Thyroid gland (tissue), 4 donors: ENCODE measurements around the gene CCDC51.

Source experiments
- POLR2A ChIP-seq, 2 donors: fragments of 450-650 bp; IDR thresholded peaks; one replicate each; pipeline ENCODE4 v1.6.1; 2017; ENCODE audit warnings: antibody characterized with exemption in 2 of 2, mild to moderate bottlenecking in 2 of 2, moderate library complexity in 1 of 2
- TF ChIP-seq, protein P1 (sequence below), 6 experiments: fragments of 200-600 bp in 3 of 6; fragments of 450-650 bp in 3 of 6; sonication (generic) in 3 of 6; IDR thresholded peaks; one replicate each; pipeline ENCODE4 v1.5.1; 2016 to 2019; ENCODE audit warnings: antibody characterized with exemption in 6 of 6, mild to moderate bottlenecking in 2 of 6, inconsistent platforms in 1 of 6, moderate library complexity in 1 of 6

DNA sequence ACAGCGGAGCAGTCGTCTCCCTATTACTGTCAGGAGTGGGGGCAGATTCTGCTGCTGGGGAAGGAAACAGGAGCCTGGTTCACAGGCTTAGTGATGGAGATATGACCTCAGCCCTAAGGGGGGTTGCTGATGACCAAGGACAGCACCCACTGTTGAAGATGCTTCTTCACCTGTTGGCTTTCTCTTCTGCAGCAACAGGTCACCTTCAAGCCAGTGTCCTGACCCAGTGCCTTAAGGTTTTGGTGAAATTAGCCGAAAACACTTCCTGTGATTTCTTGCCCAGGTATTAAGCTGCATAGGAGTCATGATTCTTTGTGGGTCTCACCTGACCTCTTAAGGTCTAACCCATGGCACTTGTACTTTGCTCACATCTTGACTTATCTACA, 20.6 kb upstream of the CCDC51 start:
- TF ChIP-seq, protein P1, sequence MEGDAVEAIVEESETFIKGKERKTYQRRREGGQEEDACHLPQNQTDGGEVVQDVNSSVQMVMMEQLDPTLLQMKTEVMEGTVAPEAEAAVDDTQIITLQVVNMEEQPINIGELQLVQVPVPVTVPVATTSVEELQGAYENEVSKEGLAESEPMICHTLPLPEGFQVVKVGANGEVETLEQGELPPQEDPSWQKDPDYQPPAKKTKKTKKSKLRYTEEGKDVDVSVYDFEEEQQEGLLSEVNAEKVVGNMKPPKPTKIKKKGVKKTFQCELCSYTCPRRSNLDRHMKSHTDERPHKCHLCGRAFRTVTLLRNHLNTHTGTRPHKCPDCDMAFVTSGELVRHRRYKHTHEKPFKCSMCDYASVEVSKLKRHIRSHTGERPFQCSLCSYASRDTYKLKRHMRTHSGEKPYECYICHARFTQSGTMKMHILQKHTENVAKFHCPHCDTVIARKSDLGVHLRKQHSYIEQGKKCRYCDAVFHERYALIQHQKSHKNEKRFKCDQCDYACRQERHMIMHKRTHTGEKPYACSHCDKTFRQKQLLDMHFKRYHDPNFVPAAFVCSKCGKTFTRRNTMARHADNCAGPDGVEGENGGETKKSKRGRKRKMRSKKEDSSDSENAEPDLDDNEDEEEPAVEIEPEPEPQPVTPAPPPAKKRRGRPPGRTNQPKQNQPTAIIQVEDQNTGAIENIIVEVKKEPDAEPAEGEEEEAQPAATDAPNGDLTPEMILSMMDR (IDR thresholded peaks at IDR 0.05): no peak
- TF ChIP-seq POLR2A (IDR thresholded peaks at IDR 0.05): no peak
